Type B pancreatic cell (in vitro differentiated cells): ENCODE results near the gene STPG1. TPM values are rescaled to one million over a fixed set of nuclear protein-coding genes. Genes with fewer than 3 reads are reported as not detected.
"Not testable (repeated sequence)": the region's sequence is repeated elsewhere in the genome, so short reads cannot be mapped to it uniquely, and the experiment has no call there.

ENCODE experiments used
- DNase-seq: peaks from one replicate; pipeline ENCODE4 v3.0.0; 2021; ENCODE audit warnings: mixed read lengths; ENCODE audit not compliant: unreplicated experiment; ENCODE audit errors: extremely low spot score
- H3K27ac Mint-ChIP-seq: 2 replicates; pipeline ENCODE4 v1.8.0; 2021; ENCODE audit warnings: mild to moderate bottlenecking, mixed read lengths
- H3K27me3 Mint-ChIP-seq: 2 replicates; pipeline ENCODE4 v1.8.0; 2021; ENCODE audit warnings: mixed read lengths
- H3K36me3 Mint-ChIP-seq: 2 replicates; pipeline ENCODE4 v1.8.0; 2021; ENCODE audit warnings: mixed read lengths
- H3K4me1 Mint-ChIP-seq: one replicate; pipeline ENCODE4 v1.8.0; 2021; ENCODE audit warnings: mixed read lengths; ENCODE audit not compliant: unreplicated experiment
- H3K4me3 Mint-ChIP-seq: 2 replicates; pipeline ENCODE4 v1.8.0; 2021; ENCODE audit warnings: mild to moderate bottlenecking, mixed read lengths
- H3K9me3 Mint-ChIP-seq: 2 replicates; pipeline ENCODE4 v1.8.0; 2021; ENCODE audit warnings: mixed read lengths
- long read RNA-seq: library from polyadenylated mRNA; unstranded; transcript quantifications from one replicate; pipeline ENCODE4 v2.0.0, GENCODE V29; 2020
- total RNA-seq: library from RNA; stranded (reverse); gene quantifications from 2 replicates; pipeline ENCODE4 v1.2.1, GENCODE V29; 2021; ENCODE audit warnings: low replicate concordance
- TF ChIP-seq, protein P1 (sequence below): fragments of 200-600 bp; sonication (generic); conservative IDR thresholded peaks from 2 replicates; pipeline ENCODE4 v1.5.0; 2021; ENCODE audit warnings: antibody characterized with exemption, mild to moderate bottlenecking

The STPG1 gene
- total RNA-seq: 7.2 and 8.7 TPM in 2 replicates
- long read RNA-seq, transcript STPG1-202 (9 exons, 2,715 nt): major isoform, 9 of 27 reads
- long read RNA-seq, partial matches to known transcripts: 6 of 27 reads
- long read RNA-seq, other reads (novel, unspliced or antisense): 11 of 27 reads

DNA sequence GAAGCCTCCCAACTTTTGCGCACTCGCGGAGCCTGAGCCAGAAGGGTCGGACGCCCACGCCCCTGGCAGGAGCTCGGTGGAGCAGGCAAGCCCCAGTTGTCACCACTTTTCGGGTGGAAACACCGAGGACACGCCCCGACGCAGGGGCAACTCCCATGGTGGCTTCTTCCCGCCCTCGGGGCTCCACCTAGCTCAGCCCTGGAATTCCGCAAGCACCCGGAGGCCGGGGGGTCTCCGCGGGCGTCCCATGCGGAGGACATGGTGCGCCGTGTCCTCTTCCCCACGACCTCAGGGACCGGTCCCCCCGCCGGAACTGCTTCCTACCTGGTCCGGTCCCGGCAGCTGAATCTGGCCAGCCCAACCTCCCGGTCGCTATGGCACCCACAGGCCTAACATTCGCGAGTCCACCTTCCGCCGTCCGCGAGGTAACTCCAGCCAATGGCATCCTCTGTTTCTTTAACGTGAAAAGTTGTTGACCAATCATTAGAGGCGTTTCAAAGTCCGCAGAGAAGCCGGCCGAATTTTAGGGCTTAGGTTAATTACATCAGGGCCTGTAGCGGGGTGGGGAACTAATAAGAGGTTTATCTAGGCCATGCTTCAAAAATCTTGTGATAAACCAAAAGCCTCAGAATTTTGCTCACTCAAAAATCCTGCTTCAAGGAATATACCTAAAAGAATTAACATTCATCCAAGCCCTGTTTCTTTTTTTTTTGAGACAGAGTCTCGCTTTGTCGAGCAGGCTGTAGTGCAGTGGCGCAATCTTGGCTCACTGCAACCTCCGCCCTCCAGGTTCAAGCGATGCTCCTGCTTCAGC is at the start of gene STPG1:
STPG1 (minus strand) TSS at position 433 of the 814 bp plus-strand sequence. CDS start 12,394 bp downstream, outside the sequence.
- Mint-ChIP-seq H3K27ac (peak within 1 kb of the TSS; percentile 84), H3K36me3 (no peaks in the 10 kb centered on the region), H3K9me3 (no peaks in the 10 kb centered on the region), H3K4me3 (peak within 1 kb of the TSS; percentile 92), H3K4me1 (peaks cover 30% of the 10 kb centered on the region), H3K27me3 (no peaks in the 10 kb centered on the region)
- peak; percentile 87 for DNase-seq
- TF ChIP-seq, protein P1, sequence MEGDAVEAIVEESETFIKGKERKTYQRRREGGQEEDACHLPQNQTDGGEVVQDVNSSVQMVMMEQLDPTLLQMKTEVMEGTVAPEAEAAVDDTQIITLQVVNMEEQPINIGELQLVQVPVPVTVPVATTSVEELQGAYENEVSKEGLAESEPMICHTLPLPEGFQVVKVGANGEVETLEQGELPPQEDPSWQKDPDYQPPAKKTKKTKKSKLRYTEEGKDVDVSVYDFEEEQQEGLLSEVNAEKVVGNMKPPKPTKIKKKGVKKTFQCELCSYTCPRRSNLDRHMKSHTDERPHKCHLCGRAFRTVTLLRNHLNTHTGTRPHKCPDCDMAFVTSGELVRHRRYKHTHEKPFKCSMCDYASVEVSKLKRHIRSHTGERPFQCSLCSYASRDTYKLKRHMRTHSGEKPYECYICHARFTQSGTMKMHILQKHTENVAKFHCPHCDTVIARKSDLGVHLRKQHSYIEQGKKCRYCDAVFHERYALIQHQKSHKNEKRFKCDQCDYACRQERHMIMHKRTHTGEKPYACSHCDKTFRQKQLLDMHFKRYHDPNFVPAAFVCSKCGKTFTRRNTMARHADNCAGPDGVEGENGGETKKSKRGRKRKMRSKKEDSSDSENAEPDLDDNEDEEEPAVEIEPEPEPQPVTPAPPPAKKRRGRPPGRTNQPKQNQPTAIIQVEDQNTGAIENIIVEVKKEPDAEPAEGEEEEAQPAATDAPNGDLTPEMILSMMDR: no peak

DNA sequence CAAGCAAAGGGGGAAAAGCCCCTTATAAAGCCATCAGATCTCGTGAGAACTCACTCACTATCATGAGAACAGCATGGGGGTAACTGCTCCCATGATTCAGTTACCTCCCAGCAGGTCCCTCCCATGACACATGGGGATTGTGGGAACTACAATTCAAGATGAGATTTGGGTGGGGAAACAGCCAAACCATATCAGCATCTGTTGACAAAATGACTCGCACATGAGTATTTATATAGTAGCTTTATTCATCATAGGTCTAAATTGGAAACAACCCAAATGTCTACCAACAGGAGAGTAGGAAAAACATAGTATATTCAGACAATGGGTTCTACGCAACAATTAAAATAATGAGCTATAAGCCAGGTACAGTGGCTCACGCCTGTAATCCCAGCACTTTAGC is 48.5 kb upstream of the STPG1 start:
- Mint-ChIP-seq H3K4me1 (peaks cover 15% of the 10 kb centered on the region), H3K36me3 (peaks cover 12% of the 10 kb centered on the region)
- H3K27ac Mint-ChIP-seq, H3K9me3 Mint-ChIP-seq, H3K4me3 Mint-ChIP-seq, DNase-seq, H3K27me3 Mint-ChIP-seq: not testable (repeated sequence)

GRCh38 chr1:24459551-24460266 is 46.1 kb upstream of the STPG1 start:
- no peak for DNase-seq
- Mint-ChIP-seq H3K9me3 (no peaks in the 10 kb centered on the region), H3K36me3 (peaks cover 12% of the 10 kb centered on the region), H3K4me3 (no peak overlapping the region), H3K27me3 (no peaks in the 10 kb centered on the region), H3K4me1 (peaks cover 9% of the 10 kb centered on the region), H3K27ac (no peak overlapping the region)
- TF ChIP-seq, protein P1: no peak

GRCh38 chr1:24457866-24458265 is 44.3 kb upstream of the STPG1 start:
- DNase-seq: no peak
- Mint-ChIP-seq H3K4me1 (no peaks in the 10 kb centered on the region), H3K27me3 (no peaks in the 10 kb centered on the region), H3K36me3 (peaks cover 7% of the 10 kb centered on the region), H3K4me3 (no peak overlapping the region), H3K9me3 (no peaks in the 10 kb centered on the region), H3K27ac (no peak overlapping the region)
- TF ChIP-seq, protein P1: no peak

DNA sequence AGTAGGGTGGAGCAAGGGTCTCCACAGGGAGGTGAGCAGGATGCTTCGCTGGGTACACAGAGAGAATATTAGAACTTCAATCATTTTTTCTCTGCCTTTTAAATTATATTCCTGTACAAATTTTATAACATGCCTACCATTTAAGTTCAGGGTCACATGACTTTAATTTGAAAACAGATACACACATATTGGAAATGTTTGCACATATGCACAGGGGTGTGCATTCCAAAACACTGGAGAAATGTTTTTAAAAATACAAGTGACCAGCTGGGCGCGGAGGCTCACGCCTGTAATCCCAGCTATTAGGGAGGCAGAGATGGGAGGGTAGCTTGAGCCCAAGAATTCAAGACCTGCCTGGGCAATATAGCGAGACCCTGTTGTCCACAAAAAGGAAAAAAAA is 41.7 kb upstream of the STPG1 start:
- TF ChIP-seq, protein P1: no peak
- no peaks in the 10 kb centered on the region for H3K27me3 Mint-ChIP-seq
- no peak overlapping the region for H3K4me3 Mint-ChIP-seq
- H3K4me1 Mint-ChIP-seq: no peaks in the 10 kb centered on the region
- no peaks in the 10 kb centered on the region for H3K9me3 Mint-ChIP-seq
- no peak overlapping the region for H3K27ac Mint-ChIP-seq
- no peak for DNase-seq
- H3K36me3 Mint-ChIP-seq: peaks cover 14% of the 10 kb centered on the region

- H3K27ac Mint-ChIP-seq: no peak overlapping the region
- DNase-seq: no peak
These were observed 41.1 kb upstream of the STPG1 start for GRCh38 chr1:24454673-24455072.

More at GRCh38 chr1:24454673-24455072, 41.1 kb upstream of the STPG1 start:
- Mint-ChIP-seq H3K4me1 (no peaks in the 10 kb centered on the region), H3K9me3 (no peaks in the 10 kb centered on the region), H3K27me3 (no peaks in the 10 kb centered on the region), H3K4me3 (no peak overlapping the region), H3K36me3 (peaks cover 14% of the 10 kb centered on the region)
- TF ChIP-seq, protein P1: no peak
